ENCODE measurements around the gene ATP13A1.
"Not testable (repeated sequence)": the region's sequence is repeated elsewhere in the genome, so short reads cannot be mapped to it uniquely, and the experiment has no call there.

Gene ATP13A1

DNA sequence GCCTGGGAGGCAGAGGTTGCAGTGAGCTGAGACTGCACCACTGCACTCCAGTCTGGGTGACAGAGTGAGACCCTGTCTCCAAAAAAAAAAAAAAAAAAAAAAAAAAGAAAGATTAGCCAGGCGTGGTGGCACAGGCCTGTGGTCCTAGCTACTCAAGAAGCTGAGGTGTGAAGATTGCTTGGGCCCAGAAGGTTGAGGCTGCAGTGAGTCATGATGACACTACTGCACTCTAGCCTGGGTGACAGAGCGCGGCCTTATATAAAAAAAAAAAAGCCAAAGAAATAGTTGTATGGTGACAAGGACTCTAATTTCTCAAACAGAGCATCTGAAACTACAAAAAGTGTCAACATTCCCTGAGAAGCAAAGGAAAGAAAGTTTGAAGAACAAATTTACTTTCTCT lies 48.4 kb downstream of the ATP13A1 start:
- TF ChIP-seq, protein P1, sequence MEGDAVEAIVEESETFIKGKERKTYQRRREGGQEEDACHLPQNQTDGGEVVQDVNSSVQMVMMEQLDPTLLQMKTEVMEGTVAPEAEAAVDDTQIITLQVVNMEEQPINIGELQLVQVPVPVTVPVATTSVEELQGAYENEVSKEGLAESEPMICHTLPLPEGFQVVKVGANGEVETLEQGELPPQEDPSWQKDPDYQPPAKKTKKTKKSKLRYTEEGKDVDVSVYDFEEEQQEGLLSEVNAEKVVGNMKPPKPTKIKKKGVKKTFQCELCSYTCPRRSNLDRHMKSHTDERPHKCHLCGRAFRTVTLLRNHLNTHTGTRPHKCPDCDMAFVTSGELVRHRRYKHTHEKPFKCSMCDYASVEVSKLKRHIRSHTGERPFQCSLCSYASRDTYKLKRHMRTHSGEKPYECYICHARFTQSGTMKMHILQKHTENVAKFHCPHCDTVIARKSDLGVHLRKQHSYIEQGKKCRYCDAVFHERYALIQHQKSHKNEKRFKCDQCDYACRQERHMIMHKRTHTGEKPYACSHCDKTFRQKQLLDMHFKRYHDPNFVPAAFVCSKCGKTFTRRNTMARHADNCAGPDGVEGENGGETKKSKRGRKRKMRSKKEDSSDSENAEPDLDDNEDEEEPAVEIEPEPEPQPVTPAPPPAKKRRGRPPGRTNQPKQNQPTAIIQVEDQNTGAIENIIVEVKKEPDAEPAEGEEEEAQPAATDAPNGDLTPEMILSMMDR (IDR thresholded peaks at IDR 0.05; ENCODE audit: low read depth, low read length): no peak
- H3K4me3 ChIP-seq (ENCODE audit: low read depth, low read length): no peak overlapping the region

DNA sequence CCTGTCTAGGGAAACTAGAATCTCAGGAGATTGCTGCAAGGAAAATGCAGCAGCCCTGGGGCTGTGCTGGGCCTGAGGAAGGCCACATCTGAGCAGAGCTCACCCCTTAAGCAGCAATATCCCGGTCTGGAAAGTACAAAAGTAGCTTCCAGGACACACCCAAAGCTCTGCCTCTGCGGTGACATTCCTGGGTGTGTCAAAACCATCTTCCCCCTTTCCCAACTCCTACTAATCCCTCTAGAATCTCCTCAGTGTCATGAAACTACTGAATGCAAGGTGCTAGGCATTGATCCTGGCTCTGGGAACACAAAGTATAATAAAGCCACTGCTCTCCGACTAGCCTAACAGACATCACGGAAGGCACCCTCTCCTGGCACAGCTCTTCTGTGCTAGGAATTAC lies 50.0 kb downstream of the ATP13A1 start:
- H3K4me3 ChIP-seq (ENCODE audit: low read depth, low read length): no peak overlapping the region
- TF ChIP-seq, protein P1 (IDR thresholded peaks at IDR 0.05; ENCODE audit: low read depth, low read length): no peak

DNA sequence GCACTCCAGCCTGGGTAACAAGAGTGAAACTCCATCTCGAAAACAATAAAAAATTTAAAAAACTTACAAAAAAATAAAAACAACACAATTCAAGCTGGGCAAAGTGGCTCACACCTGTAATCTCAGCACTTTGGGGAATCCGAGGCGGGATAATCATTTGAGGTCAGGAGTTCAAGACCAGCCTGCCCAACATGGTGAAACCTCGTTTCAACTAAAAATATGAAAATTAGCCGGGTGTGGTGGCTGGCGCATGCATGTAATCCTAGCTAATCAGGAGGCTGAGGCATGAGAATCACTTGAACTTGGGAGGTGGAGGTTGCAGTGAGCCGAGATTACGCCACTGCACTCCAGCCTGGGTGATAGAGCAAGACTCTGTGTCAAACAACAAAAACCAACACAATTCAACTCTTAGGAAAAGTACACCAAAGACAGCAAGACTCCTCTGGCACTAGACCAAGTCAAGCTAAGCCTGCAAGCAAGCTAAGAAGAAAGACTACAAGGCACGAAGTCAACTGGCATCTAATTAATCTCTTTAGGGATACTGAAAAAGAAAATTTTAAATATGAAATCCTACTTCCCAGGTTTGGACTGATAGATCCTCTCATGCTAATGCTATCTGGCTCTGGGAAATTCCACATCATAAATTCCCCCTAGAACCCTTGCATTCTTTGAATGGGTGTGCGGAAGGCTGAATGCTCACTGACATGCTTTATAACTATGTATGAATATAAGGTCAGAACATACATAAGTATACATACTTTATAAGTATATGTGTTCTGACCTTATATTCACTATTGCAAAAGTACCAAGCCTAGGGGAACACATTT lies 52.9 kb downstream of the ATP13A1 start:
- TF ChIP-seq, protein P1 (IDR thresholded peaks at IDR 0.05; ENCODE audit: low read depth, low read length): no peak
- H3K4me3 ChIP-seq (ENCODE audit: low read depth, low read length): no peak overlapping the region

GRCh38 chr19:19606686-19607085 lies 56.8 kb downstream of the ATP13A1 start:
- not testable (repeated sequence) for H3K4me3 ChIP-seq (ENCODE audit: low read depth, low read length)

GRCh38 chr19:19606021-19606420 lies 57.5 kb downstream of the ATP13A1 start:
- TF ChIP-seq, protein P1 (IDR thresholded peaks at IDR 0.05; ENCODE audit: low read depth, low read length): no peak
- H3K4me3 ChIP-seq (ENCODE audit: low read depth, low read length): no peak overlapping the region

GRCh38 chr19:19602713-19603324 lies 60.7 kb downstream of the ATP13A1 start:
- TF ChIP-seq, protein P1 (IDR thresholded peaks at IDR 0.05; ENCODE audit: low read depth, low read length): no peak

DNA sequence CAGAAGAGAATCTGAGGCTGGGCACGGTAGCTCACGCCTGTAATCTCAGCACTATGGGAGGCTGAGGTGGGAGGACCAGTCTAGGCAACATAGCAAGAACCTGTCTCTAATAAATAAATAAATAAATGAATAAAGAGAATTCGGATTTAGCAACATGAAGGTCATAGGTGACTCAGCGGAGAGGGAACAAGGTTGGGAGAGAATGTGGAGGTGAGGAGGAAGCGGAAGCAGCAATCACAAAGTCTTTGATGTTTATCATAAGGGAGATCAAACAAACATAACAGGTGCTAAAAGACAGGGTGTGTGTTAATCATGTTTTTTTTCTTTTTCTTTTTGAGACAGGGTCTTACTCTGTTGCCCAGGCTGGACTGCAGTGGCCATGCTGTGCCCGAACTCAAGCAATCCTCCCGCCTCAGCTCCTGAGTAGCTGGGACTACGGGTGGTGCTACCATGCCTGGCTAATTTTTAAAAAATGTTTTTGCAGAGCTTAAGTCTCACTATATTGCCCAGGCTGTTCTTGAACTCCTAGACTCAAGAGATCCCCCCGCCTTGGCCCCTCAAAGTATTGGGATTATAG lies 61.3 kb downstream of the ATP13A1 start:
- TF ChIP-seq, protein P1 (IDR thresholded peaks at IDR 0.05; ENCODE audit: low read depth, low read length): no peak
- no peak overlapping the region for H3K4me3 ChIP-seq (ENCODE audit: low read depth, low read length)

More at GRCh38 chr19:19602713-19603324, 60.7 kb downstream of the ATP13A1 start:
- H3K4me3 ChIP-seq (ENCODE audit: low read depth, low read length): no peak overlapping the region

All from WI38 (cell line).